Measurements from ENCODE around the gene TRDN.

TRDN gene

GRCh38 chr6:123402052-123402451, 234.7 kb downstream of the TRDN start:
- no peak overlapping the region for H3K4me2 ChIP-seq (ENCODE audit: low read length)

GRCh38 chr6:123398072-123398471, 238.7 kb downstream of the TRDN start:
- H3K79me2 ChIP-seq (ENCODE audit: insufficient read depth, low read length), result no peaks in the 10 kb centered on the region
- no peak overlapping the region for H3K27ac ChIP-seq (ENCODE audit: low read depth, low read length, poor library complexity, severe bottlenecking)
- no peaks in the 10 kb centered on the region for H3F3A ChIP-seq (ENCODE audit: insufficient read depth, low read length)
- no peak overlapping the region for H3K4me3 ChIP-seq (ENCODE audit: low read depth, low read length, poor library complexity, severe bottlenecking)
- no peaks in the 10 kb centered on the region for H3K27me3 ChIP-seq (ENCODE audit: insufficient read depth, low read length)
- no peak overlapping the region for H3K4me2 ChIP-seq (ENCODE audit: low read length)
- peaks cover 8% of the 10 kb centered on the region for H3K4me1 ChIP-seq (ENCODE audit: insufficient read depth, low read length, severe bottlenecking)
- H3K9me3 ChIP-seq (ENCODE audit: low read length), result no peaks in the 10 kb centered on the region
- no peak overlapping the region for H3K9ac ChIP-seq (ENCODE audit: low read length)
- H3K9me2 ChIP-seq (ENCODE audit: low read depth, low read length), result no peaks in the 10 kb centered on the region
- H3K36me3 ChIP-seq (ENCODE audit: insufficient read depth, low read length), result no peaks in the 10 kb centered on the region
- H4K20me1 ChIP-seq (ENCODE audit: insufficient read depth, low read length), result no peaks in the 10 kb centered on the region
- TF ChIP-seq CTCF (IDR thresholded peaks at IDR 0.05; ENCODE audit: low read length), result no peak
- TF ChIP-seq EZH2 (IDR thresholded peaks at IDR 0.05; ENCODE audit: borderline replicate concordance, low read length), result no peak
- H2AFZ ChIP-seq (ENCODE audit: low read length), result no peak overlapping the region

More at GRCh38 chr6:123402052-123402451, 234.7 kb downstream of the TRDN start:
- no peak overlapping the region for H3K4me3 ChIP-seq (ENCODE audit: low read depth, low read length, poor library complexity, severe bottlenecking)
- no peaks in the 10 kb centered on the region for H3F3A ChIP-seq (ENCODE audit: insufficient read depth, low read length)
- H3K79me2 ChIP-seq (ENCODE audit: insufficient read depth, low read length), result no peaks in the 10 kb centered on the region
- H3K27ac ChIP-seq (ENCODE audit: low read depth, low read length, poor library complexity, severe bottlenecking), result no peak overlapping the region
- no peak overlapping the region for H3K9ac ChIP-seq (ENCODE audit: low read length)
- TF ChIP-seq EZH2 (IDR thresholded peaks at IDR 0.05; ENCODE audit: borderline replicate concordance, low read length) (no peak), CTCF (IDR thresholded peaks at IDR 0.05; ENCODE audit: low read length) (no peak)
- peaks cover 8% of the 10 kb centered on the region for H3K4me1 ChIP-seq (ENCODE audit: insufficient read depth, low read length, severe bottlenecking)
- H3K9me3 ChIP-seq (ENCODE audit: low read length), result no peaks in the 10 kb centered on the region
- H4K20me1 ChIP-seq (ENCODE audit: insufficient read depth, low read length), result no peaks in the 10 kb centered on the region
- no peaks in the 10 kb centered on the region for H3K9me2 ChIP-seq (ENCODE audit: low read depth, low read length)
- H2AFZ ChIP-seq (ENCODE audit: low read length), result no peak overlapping the region
- H3K27me3 ChIP-seq (ENCODE audit: insufficient read depth, low read length), result no peaks in the 10 kb centered on the region
- H3K36me3 ChIP-seq (ENCODE audit: insufficient read depth, low read length), result no peaks in the 10 kb centered on the region

- Histone ChIP-seq H3K4me1 (ENCODE audit: insufficient read depth, low read length, severe bottlenecking) (no peaks in the 10 kb centered on the region), H3K9me3 (ENCODE audit: low read length) (no peaks in the 10 kb centered on the region), H3K9ac (ENCODE audit: low read length) (no peak overlapping the region), H3K36me3 (ENCODE audit: insufficient read depth, low read length) (no peaks in the 10 kb centered on the region), H3K27me3 (ENCODE audit: insufficient read depth, low read length) (no peaks in the 10 kb centered on the region), H3K4me3 (ENCODE audit: low read depth, low read length, poor library complexity, severe bottlenecking) (no peak overlapping the region), H3K4me2 (ENCODE audit: low read length) (no peak overlapping the region), H2AFZ (ENCODE audit: low read length) (no peak overlapping the region), H4K20me1 (ENCODE audit: insufficient read depth, low read length) (no peaks in the 10 kb centered on the region), H3K79me2 (ENCODE audit: insufficient read depth, low read length) (no peaks in the 10 kb centered on the region), H3K27ac (ENCODE audit: low read depth, low read length, poor library complexity, severe bottlenecking) (no peak overlapping the region), H3K9me2 (ENCODE audit: low read depth, low read length) (no peaks in the 10 kb centered on the region), H3F3A (ENCODE audit: insufficient read depth, low read length) (no peaks in the 10 kb centered on the region)
- TF ChIP-seq CTCF (IDR thresholded peaks at IDR 0.05; ENCODE audit: low read length), result peak; percentile 33; the same call in 1 of the 2 replicates
- no peak for TF ChIP-seq EZH2 (IDR thresholded peaks at IDR 0.05; ENCODE audit: borderline replicate concordance, low read length)
Observed at GRCh38 chr6:123393331-123393730, 243.4 kb downstream of the TRDN start.
